Measurements from ENCODE around the gene HIC1.

DNA sequence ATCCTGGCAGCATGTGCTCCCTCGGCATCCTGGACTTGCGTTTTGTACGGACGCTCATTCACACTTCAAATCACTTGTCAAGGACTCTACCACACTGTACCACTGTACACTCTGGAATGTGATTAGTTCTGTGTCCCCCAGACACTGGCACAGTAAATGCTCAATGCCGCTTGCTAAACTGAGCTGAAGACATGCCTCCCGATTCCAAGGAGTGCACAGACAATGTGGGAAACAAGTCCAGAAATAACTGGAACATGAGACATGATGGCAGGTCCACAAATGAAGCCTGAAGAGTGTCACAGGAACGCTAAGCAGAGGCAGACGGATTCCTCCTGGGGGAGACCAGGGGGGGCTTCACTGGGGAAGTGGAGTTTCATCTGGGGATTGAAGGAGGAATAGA, 22.1 kb downstream of the HIC1 start:
- TF ChIP-seq, protein P1, sequence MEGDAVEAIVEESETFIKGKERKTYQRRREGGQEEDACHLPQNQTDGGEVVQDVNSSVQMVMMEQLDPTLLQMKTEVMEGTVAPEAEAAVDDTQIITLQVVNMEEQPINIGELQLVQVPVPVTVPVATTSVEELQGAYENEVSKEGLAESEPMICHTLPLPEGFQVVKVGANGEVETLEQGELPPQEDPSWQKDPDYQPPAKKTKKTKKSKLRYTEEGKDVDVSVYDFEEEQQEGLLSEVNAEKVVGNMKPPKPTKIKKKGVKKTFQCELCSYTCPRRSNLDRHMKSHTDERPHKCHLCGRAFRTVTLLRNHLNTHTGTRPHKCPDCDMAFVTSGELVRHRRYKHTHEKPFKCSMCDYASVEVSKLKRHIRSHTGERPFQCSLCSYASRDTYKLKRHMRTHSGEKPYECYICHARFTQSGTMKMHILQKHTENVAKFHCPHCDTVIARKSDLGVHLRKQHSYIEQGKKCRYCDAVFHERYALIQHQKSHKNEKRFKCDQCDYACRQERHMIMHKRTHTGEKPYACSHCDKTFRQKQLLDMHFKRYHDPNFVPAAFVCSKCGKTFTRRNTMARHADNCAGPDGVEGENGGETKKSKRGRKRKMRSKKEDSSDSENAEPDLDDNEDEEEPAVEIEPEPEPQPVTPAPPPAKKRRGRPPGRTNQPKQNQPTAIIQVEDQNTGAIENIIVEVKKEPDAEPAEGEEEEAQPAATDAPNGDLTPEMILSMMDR (IDR thresholded peaks at IDR 0.05), result no peak
- TF ChIP-seq POLR2A (IDR thresholded peaks at IDR 0.05), result no peak
- peak in 1 of 4 donors; percentile 17 for TF ChIP-seq POLR2AphosphoS5 (IDR thresholded peaks at IDR 0.05)

All from sigmoid colon (tissue), 4 donors.